GDM1 (cell line): ENCODE measurements around the gene ACVRL1.

ENCODE experiments used
- DNase-seq: peaks from one replicate; lab custom pipeline; 2025; lab: John Stamatoyannopoulos, UW

Gene ACVRL1

DNA sequence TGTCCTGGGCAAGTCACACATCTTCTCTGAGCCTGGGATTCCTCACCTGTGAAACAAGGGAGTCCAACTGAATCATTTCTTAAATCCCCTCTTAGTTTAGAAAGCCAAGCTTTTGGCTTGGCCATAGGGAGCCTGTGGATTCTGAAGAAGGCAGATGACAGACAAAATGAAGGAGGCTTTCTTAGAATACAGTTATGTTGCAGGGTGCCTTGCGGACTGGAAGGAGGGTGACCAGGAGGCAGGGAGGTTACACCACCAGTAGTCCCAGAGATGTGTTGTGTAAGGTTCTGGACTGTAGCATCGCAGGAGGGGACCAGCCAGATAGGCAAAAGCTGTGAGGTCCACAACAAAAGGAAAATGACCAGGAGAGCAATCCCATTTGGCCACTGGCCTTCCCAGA is 36.0 kb downstream of the ACVRL1 start:
- no peak for DNase-seq

DNA sequence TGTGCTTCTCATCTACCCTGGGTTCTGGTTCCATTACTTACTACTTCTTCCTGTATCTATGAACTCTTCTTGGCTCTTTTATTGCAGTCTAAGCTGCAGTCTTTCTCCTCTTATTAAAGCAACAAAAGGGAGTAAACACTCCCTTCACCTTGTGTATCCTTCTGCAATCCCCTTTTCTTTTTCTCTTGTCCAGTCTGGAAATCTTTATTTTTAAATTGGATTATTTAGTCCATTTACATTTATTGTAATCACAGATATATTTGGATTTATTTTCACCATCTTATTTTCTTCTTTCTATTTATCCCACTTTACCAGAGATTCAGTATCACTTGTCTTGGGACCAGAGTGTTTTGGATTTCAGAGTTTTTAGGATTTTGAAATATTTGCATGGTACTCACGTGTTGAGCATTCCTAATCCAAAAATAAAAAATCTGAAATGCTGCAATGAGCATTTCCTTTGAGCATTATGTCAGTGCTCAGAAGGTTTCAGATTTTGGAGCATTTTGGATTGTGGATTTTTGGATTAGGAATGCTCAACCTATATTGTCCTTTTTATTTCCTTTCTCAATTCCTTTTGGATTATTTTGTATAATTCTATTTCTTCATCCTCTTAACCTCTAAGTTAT is 37.4 kb downstream of the ACVRL1 start:
- no peak for DNase-seq

DNA sequence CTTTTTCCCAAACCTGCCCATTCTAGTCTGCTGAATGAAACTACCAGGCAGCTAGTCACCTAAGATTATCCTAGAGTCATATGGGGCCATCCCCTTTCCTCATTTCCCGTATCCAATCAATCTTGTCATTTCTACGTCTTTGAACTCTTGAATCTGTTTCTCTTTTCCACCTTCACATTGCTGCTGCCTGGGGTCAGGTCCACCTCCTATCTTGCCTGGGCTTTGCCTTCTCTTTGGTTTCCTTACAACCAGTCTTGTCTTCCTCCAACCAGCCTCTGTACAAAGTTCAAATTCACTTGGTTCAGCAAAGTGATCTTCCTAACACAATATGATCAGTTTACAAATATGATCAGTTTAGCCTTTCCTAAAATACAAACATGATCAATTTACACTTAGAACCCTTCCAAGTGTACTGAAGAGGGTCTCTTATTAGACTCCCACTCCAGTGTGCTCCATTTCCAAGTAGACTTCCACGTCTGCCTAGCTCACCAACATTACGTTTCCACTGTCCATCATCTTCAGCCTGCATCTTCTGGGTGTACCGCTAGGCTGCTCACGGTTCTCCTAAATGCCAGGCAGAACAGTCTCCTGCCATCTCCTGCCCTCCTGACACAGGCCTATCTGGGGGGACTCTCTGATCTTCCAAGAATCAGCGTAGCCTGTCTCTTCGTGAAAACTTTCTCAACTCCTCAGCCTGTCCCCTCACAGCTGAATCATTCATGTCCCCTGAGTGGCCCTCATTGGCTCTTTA is 40.1 kb downstream of the ACVRL1 start:
- DNase-seq: no peak

DNA sequence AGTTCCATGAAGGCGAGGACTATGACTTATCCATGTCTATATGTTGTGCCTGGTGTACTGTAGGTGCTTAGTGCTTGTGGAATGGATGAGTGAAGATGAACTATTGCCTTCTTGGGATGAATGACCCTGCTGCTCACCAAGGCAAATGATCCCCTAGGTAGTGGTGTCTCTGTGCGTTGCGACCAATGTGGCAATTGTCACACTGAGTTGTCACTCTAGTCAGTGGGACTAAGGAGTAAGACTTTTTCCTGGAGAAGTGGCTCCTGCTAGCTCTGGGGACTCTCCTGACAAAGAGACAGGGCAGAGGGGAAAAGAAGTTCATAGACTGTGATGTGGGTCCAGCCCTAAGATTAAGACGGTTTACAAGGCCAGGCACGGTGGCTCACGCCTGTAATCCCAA is 40.8 kb downstream of the ACVRL1 start:
- DNase-seq: no peak

DNA sequence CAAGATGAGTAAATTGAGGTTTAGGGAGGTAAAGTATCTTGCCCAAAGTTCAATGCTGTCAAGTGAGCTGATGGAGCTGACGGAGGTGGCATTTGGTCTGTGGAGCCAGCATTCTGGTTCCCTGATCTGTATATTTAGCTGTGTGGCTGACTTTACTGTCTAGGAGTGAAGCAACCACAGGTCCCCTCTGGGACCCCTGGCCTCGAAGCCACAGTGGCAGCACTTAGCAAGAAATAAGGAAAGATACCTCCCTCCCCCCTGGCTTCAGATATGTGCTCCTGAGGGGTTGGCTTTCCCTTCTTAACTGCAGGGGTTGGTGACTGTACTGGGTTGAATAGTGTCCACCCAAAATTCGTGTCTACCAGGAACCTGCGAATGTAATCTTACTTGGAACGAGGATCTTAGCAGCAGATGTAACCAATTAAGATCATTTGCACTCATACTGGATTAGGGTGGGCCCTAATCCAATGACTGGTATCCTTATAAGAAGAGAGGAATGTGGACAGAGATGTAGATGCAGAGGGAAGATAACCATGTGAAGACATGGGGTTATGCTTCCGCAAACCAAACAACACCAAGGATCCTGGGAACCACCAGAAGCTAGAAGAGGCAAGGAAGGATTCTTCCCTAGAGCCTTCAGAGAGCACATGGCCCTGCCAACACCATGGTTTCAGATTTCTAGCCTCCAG is 42.2 kb downstream of the ACVRL1 start:
- no peak for DNase-seq

DNA sequence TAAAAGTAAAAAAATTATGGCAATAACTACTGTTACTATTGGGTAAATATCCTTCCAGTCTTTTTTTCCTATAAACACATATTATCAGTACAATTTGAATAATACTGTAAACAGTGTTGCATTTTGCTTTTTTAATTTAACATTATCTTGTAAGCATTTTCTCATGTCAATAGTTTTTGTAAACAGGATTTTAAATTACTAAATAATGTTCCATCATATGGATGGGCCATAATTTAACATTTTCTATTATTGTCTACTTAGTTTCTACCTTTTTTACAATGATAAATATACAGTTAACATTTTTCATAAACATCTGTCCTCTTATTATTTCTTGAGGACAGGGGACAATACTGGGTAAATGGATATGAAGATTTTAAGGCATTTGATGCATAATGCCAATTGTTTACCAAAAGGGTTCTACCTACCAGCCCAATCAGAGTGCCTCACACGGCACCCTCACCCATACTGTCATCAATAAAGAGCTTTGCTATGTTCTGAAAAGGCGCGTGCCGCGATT is 43.4 kb downstream of the ACVRL1 start:
- no peak for DNase-seq

DNA sequence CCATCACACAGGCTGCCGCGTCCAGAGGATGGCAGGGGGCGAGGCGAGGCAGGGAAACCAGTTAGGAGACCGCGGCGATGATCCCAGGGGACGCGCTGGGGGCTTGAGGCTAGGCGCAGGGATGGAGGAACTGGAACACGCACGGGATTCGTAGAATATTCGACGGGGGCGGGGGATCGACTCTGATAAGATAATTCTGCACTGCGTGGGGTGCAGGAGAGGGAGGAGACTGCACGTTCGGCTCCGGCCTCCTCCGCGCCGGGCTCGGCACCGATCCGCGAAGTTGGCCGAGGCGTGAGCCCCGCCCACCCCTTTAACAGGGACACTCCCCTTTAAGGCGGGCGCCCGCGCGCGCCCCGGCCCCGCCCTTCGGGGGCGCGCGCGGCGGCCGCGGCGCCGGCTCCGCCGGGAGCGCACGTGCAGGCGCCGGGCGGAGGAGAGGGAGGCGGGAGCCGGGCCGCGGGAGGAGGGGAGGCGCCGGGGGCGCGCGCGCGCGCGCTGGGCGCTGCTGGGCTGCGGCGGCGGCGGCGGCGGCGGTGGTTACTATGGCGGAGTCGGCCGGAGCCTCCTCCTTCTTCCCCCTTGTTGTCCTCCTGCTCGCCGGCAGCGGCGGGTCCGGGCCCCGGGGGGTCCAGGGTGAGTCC is 44.0 kb downstream of the ACVRL1 start, which contains the start of gene ACVR1B:
TSS of gene ACVR1B (plus strand) at position 501 of the 644 bp plus-strand sequence. CDS start at position 546, 45 bp downstream.
- DNase-seq: peak; percentile 56

DNA sequence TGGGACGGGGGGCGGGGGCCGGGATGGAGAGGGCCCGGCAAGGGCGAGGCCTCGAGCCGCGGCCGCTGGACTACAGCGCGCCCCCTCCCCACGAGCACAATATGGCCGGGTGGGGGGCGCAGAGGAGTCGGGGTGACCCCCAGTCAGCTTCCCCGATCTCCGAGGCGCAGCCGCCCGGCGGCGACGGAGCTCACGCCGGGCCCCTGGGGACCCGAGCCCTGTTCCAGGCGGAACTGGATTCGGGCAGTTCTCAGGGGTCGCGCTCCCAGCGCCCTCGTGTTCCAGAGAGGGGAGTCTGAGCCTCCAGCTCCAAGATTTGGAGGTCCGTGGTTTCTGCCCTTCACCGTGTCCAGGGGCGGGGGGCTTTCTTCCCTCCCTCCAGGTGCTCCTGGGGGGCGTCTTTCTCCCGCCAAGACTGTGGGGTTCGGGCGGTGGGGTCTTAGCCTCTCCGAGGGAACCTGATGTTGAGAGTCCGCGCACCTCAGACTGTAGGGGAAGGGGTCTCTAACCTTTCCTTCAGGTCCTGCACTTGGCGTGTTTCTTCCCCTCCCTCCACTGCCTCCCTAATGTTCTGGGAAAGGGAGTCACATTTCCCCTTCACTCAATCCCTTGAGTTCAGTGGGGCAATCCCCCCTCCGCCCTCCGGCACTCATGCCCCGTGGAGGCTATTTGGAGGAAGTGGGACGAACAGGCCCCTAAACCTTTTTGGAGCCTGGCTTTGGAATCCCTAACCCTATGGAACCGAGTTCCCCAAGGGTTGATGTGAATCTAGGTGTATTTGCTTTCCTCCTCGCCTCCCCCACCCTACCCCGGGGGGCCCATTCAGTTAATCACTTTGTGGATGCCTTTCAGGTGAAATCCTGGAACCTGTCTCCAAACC is 44.8 kb downstream of the ACVRL1 start:
- DNase-seq: no peak

DNA sequence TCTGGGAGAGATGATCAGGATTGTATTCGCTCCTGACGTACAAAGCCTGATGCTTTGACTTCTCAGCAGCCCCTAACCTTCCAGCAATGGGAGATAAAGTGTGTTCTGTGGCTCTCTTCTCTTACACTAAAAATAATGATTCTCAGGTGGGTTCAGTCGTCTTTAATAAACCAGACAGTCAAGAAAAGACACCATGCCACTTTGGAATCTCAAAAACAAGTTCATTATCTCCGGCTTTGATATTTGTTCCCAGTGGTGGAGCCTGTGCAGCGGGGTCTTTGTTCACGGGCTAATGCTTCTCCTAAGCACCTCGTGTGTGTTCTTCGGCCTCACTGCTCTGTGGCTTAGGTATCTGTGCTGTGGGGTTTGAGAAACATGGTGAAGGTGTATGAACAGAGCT is 45.8 kb downstream of the ACVRL1 start:
- no peak for DNase-seq

DNA sequence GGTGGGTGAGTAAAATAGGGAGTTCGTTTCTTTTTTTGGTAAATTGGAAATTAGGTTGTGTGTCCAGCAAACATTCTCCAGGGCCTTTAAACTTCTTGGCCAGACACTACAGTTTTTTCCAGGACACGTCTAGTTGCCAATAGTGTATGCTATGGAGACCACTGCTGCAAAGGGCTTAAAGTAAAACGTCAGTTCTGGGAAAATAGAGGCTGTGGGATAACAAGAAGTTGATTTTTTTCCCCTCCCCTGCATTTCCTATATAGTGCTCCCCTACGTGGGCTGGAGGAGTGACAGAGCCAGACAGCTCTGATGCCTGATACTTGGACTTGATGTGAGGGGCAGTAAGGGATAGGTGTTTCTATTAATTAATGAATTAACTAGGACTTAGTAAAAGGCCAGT is 46.6 kb downstream of the ACVRL1 start:
- no peak for DNase-seq

DNA sequence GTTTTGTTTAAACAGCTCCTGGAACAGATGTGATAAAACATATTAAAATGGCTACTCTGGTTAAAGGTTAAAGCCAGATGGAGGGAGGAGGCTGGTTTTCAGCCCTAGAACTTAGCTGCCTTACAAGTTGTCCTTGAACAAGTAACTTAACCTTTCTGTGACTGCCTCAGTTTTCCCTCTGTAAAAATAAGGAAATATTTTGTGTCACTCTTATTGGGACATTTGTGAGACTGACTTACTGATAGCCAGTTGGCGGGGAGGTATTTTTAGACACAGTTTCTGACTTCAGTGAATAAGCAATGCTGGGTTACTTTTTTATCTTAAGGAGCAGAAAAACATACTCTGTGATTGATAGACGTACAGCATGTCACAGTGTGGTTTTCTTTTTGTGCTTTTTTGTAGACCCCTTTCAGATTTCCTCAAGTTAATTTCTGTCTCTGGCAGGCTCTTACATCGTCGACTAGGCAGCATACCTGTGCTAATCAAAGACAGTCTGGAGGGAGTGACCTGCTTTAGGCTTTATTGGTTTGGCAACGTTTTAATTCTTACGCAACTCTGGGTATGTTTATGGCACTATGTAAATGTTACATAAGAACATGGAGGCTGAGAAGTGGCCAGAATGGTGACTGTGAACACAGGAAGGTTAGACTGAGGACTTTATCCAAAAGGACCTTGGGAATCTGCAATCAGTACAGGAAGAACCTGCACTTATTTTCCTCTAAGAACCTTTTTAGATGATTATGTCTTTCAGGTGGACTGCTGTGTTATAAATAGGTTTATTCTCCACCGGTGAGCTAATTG is 47.5 kb downstream of the ACVRL1 start:
- no peak for DNase-seq

DNA sequence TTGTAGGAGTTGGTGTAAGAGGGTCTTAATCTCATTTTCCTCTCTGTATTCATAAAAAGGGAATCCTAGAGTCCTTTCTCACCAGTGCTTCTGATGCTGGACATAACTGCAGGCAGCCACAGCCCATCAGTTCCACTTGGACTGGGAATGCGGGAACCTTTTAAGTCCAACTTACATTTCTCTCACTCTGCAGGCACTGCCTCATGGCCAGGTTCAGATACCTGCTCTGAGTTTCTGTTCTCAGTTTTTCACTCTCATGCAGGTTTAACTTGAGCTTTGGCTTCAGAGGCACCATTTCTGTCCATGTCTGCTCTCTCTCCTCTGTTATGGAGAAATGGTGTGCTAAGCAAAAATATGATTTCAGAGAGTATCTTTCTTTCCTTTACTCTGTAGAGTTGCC is 48.4 kb downstream of the ACVRL1 start:
- no peak for DNase-seq

DNA sequence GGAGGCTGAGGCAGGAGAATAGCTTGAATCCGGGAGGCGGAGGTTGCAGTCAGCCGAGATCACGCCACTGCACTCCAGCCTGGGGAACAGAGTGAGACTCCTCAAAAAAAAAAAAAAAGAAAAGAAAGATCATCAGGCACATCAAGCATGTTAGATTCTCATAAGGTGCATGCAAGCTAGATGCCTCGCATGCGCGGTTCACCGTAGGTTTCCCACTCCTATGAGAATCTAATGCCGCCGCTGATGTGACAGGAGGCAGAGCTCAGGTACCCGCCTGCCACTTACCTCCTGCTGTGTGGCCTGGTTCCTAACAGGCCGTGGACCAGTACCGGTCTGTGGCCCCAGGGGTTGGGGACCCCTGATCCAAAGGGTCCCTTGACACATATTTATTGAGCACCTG is 51.2 kb downstream of the ACVRL1 start:
- no peak for DNase-seq

DNA sequence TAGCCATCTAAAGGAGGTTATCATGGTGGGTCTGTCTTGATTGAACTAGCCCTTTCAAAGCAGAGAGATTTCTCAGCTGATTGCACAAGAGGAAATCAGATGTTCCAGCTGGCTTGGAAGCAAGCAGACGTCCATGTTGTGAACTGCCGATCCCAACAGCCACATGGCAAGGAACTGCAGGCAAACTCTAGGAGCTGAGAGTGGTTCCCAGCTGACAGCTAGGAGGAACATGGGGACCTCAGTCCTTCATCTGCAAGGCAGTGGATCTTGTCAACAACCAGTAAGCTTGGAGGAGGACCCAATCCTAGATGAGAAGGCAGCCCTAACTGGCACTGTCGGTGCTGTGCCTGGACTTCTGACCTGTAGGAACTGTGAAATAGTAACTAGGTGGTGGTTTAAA is 51.9 kb downstream of the ACVRL1 start:
- no peak for DNase-seq

DNA sequence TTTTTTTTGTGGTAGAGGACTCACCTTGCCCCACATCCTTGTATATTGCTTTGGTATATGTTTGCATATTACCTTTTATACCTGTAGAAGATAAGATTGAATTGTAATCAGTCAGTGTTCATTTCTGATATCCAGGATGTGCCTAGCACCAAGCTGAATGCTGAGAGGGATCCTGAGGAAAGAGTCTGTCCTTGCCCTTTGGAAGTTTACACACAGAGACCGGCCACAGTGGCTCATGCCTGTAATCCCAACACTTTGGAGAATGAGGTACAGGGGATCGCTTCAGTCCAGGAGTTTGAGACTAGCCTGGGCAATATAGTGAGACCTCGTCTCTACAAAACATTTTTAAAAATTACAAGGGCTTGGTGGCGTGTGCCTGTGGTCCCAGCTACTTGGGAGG is 52.6 kb downstream of the ACVRL1 start:
- no peak for DNase-seq

DNA sequence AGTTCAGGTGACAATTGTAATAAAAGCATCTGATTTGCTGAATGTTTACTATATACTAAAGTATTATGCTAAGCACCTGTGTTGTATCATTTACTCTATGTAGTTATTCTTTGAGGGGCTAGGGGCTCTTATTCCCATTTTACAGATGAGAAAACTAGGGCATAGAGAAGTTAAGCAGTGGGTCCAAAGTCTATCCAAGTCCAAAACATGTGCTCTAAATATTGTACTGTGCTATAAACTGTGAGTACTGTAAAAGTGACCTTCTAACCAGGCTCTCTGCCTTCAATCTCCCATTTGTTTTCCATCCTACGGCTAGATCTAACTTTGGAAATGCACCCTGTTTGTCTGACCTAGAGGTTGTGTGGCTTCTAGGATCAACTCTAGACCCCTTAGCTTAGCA is 53.2 kb downstream of the ACVRL1 start:
- no peak for DNase-seq

DNA sequence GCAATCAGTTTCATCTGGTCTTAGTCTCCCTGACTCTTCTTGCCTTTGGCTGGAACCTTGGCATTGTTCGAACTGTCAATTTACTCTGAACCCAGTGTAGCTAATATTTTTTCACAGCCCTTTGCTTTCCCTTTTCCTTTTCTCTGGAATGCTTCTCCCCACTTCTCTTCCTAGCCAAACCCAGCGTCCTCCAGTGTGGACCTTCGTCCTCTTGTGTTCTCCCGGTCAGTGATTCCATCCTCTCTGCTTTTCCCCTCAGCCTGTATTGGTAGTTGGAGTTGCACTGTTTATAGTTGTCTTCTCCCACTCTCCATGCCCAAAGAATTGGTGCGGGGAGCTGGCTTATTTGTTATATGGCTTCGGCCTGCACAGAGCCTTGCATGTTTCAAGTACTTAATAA is 53.6 kb downstream of the ACVRL1 start:
- DNase-seq: no peak

DNA sequence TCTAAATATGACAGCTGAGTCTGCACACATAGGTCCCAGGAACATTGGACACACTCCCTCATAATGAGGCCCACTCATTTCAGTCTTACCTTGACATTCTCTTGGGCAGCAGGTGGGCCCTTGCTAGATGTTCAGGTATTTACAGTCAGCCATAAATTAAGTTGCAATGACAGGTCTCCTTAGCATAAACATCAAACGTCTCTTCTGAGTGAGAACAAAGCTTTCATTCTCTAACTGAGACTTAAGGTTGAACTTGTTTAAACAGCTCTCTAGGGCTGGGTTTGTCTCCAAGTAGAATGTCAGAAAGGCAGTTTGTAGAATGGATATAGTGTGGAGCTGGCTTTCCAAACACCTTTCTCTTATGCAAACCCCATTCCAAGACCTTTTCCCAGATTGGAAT is 54.5 kb downstream of the ACVRL1 start:
- no peak for DNase-seq

DNA sequence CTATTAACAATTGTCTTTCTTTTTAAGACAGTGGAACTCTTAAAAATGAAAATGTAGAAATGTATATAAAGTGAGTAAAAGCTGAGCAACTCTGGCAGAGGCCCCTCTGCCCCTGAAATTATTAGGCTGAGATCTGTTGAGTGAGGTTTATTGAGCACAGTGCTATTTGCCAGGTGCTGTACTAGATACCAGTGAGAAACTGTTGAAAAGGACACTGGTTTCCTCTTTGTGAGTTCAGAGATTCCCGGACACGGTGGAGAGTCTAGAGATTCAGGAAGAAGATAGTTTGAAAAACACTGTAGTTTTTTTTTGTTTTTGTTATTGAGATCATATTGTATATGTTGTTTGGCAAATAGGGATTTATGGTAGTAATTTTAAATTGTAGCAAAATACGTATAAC is 55.4 kb downstream of the ACVRL1 start:
- DNase-seq: no peak

DNA sequence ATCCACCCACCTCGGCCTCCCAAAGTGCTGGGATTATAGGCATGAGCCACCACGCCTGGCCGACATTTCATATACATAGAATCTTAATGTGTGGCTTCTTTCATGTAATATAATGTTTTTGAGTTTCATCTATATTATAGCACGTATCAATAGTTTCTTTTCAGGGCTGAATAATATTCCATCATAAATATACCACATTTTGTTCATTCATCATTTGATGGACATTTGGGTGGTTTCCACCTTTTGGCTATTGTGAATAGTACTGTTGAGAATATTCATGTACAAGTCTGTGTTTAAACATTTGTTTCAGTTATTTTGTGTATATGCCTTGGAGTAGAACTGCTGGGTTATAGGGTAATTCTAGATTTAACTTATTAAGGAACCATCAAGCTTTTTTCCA is 56.2 kb downstream of the ACVRL1 start:
- DNase-seq: no peak

DNA sequence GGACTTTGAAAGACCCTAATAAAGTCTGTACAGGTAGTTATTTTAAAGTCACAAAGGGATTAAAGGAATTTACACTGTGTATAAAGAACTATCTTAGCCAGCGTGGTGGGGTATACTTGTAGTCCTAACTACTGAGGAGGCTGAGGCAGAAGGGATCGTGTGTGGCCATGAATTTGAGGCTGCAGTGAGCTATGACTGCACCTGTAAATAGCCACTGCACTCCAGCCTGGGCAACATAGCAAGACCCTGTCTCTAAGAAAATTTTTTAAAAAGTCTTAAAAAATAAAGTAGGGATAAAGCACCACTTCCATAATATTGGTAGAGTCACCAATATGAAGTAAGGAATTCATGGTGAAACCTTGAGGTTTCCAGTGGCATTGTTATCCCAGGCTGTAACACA is 62.3 kb downstream of the ACVRL1 start:
- DNase-seq: no peak
